COLO829 (cell line): Measurements from ENCODE around the gene HOXB6.

Experiments
- DNase-seq: peaks from one replicate; pipeline ENCODE4 v3.0.0; 2012; ENCODE audit warnings: low spot score

The HOXB6 gene

DNA sequence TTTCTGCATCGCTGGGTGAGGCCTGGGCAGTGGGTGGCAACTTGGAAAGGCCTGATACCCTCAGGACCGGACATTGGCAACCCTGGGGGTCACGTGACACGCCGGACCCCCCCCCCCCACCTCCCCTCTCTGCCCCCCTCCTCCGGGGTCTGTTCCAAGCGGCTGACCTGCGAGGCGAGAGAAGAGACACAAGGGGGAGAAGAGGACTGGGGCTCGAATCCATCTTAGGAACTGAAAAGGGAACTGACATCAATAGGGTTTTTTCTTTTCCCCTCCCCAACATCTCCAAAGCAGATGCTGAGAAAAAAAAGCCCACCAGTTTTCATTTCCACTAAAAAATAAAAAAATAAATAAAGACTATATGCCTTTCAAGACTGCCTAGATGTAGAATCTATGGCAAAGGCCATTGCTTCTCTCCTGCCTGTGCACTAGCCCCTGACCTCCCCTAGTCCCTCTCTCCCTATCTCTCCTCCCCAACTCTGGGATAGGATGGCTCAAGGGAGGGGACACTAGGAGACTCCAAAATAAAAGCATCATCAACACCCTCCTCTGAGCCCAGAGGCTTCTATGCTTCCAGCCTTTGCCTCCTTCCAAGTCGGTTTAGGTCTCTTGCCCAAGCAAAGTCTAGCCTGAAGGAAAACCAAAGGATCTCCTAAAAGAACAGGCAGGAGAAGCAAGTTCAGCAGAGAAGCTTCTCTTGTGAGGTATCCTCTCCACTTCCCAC is 52.2 kb downstream of the HOXB6 start:
- DNase-seq = no peak

DNA sequence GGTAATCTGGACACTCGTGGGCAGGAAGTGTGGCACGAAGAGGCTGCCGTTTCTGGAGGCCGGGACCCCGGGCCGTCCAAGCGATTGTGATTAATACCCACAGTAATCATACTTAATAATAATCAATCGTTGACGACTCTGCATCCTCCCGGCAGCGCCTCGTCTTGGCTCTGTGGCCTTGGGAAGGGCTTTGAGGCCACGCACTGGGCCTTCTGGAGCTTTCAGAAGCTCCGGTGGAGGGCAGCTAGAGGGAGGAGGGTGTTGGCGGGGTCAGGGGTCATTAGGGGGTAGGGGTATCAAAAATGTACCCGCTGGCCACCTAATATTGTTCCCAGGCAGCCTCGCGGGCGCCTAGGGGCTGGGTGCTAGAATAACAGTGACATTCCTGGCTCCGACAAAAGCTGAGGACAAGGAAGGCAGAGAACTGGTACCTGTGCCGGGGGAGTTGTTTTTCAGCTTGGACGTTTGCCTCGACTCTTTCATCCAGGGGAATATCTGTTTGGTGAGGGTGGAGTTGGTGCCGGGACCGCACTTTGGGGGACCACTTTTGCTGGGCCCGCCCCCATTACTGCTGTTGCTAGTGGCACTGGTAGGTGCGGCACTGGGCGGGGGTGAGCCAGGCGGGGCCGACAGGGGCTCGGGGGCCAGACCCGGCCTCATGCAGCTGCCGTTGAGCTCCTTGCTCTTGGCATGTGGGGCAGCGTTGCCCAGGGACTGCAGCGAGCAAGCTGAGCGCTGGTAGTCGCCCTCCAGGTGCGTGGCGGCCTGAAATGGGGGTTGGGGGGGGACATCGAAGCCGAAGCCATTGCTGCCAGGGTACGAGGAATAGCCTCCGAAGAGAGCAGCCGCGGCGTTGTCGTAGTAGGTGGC is 53.0 kb downstream of the HOXB6 start:
- no peak for DNase-seq

DNA sequence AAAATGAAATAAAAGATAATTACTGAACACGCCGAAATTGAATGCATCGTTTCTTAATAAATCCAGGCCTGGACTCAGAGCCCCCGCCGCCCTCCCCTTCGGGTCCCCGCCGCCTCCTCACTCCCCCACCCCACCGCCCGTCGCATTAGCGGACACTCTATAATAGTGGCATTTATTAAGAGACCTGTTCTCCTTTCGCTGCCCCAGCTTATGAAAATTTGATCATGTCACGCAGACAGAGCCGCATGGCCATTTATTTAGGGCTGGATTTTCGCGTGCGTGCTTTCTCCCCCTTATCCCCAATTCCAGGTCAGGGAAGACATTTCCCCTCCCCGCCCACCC is 53.6 kb downstream of the HOXB6 start:
- DNase-seq = no peak

DNA sequence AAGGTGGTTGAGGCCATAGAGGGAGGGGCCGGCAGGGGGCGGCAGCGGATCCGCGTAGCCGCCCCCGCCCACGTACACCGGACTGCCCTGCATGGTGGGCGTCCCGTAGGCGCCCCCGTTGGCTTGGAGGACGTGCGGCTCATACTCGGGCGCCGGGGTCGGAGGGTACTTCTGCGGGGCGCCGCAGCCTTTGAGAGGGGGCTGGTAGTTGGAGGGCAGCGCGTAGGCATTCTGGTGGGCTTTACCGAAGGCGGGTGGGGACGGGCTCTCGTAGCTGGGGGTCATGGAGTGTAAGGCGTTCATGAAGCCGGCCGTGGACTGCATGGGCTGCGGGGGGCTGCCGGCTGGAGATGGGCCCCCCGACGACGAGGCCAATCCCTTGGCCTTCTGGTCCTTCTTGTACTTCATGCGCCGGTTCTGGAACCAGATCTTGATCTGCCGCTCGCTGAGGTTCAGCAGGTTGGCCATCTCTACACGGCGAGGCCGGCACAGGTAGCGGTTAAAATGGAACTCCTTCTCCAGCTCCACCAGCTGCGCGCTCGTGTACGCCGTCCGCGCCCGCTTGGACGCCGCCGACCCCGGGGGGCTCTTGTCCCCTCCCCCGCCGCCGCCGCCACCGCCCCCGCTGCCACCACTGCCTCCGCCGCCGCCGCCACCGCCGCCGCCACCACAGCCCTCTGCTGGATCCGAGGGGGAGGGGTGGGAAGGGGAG is 54.1 kb downstream of the HOXB6 start:
- no peak for DNase-seq

DNA sequence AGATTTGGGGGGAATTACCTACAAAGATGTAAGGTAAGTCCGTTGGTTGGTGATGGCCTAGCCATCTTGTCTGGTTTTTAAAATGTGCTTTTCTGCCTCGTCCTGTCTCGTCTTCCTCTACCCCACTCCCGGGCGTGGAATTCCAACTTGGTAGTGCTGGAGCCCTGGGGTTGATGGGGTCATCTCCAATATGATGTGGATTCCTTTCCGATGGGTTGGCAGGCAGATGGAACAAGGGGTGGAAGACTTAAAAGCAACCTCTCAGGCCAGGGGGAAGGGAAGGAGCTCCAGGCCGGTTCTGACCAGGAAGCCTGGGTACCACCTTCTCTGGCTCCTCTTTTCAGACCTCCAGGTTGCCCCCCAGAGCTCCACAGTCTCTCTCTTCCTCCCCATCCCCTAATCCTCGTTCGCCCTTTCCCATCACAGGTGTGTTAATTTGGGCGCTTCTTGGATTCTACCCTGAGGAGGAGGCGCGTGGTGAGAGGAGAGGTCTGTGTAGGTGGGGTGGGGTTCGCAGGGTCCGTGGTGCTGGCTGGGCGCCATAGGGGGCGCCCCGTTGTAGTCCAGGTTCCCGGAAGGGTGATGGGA is 54.8 kb downstream of the HOXB6 start:
- DNase-seq = no peak

DNA sequence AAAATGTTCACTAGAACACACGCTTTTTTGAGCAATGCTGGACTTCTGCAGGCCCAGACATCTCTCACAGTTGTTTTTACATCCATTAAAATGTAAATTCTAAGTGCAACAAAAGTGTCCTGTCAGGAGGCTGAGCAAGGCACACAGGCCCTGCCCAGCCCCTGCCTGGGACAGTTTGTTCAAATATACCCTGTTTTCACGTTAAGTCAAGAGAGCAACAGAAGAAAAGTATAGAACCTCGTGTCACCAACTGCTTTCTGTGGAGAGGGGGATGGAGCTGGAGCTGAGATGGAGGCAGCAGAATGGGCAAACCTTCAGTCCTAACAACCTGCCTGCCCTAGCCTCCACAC is 55.5 kb downstream of the HOXB6 start:
- DNase-seq = no peak

DNA sequence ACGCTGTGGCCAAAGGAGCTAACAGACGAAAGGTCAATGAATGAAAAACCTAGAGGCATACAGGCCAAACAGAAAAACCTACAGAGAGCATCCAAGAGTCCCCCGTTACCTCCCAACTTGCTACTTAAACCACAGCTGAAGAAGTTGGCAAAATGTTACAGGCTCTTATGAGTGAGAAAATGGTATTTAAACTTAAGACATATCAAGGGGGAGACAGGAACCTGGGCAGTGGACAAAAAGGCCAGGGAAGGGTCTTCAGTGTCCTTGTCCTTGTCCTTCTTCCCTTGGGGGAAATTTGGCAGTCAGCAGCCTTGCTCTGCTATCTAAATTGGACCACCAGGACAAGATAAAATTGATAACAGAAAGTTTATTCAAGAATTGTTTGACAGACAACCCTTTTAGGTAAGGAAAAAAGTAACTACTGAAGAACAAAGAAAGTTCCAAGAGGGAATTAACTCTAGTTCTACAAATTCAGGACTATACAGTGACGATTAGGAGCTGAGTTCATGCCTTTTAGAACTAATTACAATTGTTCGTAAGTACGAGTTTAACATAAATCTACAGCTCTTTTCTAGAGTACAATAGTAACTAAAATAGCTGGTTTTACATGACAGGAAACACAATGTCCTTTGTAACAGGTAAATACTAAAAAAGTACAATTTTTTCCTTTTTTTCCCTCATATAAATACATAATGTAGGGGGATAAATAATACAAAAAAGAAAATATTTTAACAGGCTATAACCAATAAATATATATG is 56.1 kb downstream of the HOXB6 start:
- DNase-seq = no peak

DNA sequence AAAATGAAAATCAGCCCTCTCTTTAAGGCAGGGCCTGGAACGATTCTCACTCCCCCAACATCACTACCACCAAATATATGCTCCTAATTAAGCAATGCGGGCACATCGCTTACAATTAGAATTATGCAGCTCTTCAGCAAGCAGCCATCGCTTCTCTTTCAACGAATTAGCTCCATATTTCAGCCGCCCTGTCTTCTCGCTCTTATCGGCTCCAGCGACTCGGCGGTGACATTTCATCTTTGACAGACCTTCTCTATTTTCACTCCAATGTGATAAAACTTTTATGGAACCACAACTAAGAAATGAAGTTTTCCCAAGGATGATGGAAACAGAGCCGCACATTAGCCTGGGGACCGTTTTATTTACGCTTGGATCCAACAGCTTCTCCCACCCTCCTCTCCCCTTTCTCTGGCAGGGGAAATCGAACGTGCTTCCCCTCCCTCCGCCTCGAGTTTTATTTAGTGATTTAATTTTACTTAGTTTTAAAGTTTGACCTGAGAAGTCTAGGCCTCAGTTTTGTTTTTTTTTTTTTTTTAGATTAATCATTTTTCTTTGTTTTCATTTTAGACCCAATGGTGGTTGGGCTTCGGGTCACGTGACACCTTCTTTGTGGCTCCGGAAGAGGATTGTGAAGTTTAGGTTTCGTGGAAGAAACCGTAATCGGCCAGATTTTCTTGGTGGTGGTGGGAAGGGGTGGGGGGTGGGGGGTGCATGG is 56.8 kb downstream of the HOXB6 start:
- DNase-seq = no peak

DNA sequence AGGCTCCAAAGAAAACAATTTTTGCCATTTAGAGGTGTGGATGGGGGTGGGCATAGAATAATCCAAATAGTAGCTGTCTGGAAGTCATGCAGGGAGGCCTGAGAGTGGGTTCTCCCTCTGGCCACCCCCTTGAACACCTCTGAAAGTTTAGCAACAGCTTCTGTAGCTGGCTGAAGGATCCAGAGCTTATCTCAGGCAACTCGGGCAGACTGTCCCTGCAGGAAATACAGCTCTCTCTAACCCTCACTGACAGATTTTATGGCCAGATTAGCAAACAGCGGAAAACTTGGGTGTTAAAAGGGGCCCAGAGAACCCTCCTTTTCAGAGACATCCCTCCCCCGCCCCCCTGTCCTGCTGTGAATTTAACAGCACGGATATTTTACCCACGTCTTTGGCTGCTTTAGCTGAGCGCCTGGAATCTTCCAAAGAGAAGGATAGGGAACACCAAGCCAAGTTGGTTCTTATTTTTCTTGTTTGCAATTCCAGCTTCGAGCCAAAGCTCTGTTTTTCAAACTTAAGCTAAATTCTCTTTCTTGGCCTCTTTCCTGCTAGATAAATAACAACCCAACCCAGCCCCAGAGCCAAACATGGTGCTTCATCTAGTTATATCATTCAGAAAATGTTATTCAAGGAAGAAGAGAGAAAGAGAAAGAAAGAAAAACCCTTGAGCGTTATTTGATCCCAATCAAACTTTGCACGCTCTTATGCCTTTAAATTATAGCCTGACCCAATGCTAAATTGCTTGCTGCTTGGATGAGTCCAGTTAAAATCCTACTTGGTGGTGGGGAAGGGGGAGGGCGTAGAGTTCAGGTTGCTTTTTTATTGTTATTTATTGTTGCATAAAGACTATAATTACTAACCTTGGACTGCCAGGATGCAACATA is 57.6 kb downstream of the HOXB6 start:
- no peak for DNase-seq

DNA sequence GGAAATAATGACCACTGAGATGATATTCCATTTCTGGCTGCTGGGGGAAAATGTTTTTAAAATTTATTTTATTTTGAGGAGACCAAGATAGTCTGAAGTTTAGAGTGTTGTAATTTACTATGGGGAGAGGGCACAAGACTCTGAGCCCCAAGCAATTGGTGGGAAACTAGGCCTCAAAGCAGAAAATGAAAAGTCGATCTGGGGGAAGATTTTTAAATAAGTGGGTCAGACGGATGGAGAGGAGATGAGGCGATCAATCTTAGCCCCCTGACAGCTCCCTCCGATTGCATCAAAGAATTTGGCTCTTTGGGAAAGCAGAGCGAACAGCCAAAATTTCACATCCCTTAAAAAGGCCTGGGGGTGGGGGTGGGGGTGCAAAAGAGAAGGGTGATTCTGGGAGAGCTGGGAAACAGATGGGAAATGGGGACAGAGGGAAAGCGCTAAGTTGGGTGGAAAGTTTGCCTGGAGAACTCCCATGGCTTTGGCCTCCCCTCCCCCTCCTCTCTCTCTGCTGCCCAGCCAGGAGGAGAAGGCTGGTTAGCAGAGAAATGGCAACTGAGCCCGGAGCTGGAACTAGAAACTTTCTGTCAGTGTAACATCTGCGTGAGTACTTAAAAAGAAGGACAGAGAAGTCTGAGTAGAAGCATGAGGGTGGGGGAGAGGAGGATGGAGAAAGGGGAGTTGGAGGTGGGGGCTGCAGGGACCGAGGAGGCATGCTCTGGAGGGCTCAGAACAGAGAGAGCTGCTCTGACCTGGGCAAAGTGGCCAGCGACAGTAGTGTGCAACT is 58.5 kb downstream of the HOXB6 start:
- no peak for DNase-seq
